Fibroblast of lung (primary cell): ENCODE data around the gene PLAAT2. TPM values are rescaled to one million over a fixed set of nuclear protein-coding genes. Genes with fewer than 3 reads are reported as not detected.

Experiments
- DNase-seq, 2 donors: peaks; one replicate each; pipeline versions ENCODE4 v3.0.0 to v3.0.0-alpha.2; 2010; ENCODE audit warnings: low read depth in 2 of 2
- H2AFZ ChIP-seq: 2 replicates; pipeline ENCODE4 v1.5.1; 2012; ENCODE audit warnings: low read length, control low read depth, inconsistent platforms
- H3K27ac ChIP-seq: 2 replicates; pipeline ENCODE4 v1.5.1; 2011; ENCODE audit warnings: low read length, control low read depth; ENCODE audit not compliant: insufficient read depth
- H3K27me3 ChIP-seq: 2 replicates; pipeline ENCODE4 v1.5.1; 2011; ENCODE audit warnings: mild to moderate bottlenecking, low read length; ENCODE audit not compliant: control insufficient read depth, insufficient read depth
- H3K36me3 ChIP-seq: 2 replicates; pipeline ENCODE4 v1.5.1; 2011; ENCODE audit warnings: low read length; ENCODE audit not compliant: control insufficient read depth, insufficient read depth
- H3K4me1 ChIP-seq: 2 replicates; pipeline ENCODE4 v1.5.1; 2011; ENCODE audit warnings: low read length; ENCODE audit not compliant: control insufficient read depth, insufficient read depth; ENCODE audit errors: extremely low read depth
- H3K4me2 ChIP-seq: 2 replicates; pipeline ENCODE4 v1.5.1; 2011; ENCODE audit warnings: low read length, control low read depth; ENCODE audit not compliant: insufficient read depth; ENCODE audit errors: extremely low read depth
- H3K4me3 ChIP-seq, 4 experiments: fragments of 200-600 bp in 1 of 4; sonication (generic) in 1 of 4; replicated peaks in 1 of 4; 2 replicates each; pipeline ENCODE4 v1.5.1; 2011 to 2016; ENCODE audit warnings: low read length in 4 of 4, low read depth in 3 of 4, mild to moderate bottlenecking in 3 of 4, control low read depth in 2 of 4, inconsistent platforms in 1 of 4, mixed read lengths in 1 of 4; ENCODE audit not compliant: insufficient read depth in 1 of 4; ENCODE audit errors: control extremely low read depth in 1 of 4
- H3K79me2 ChIP-seq: 2 replicates; pipeline ENCODE4 v1.5.1; 2012; ENCODE audit warnings: mild to moderate bottlenecking, low read length, inconsistent platforms; ENCODE audit not compliant: control insufficient read depth, insufficient read depth
- H3K9ac ChIP-seq: 2 replicates; pipeline ENCODE4 v1.5.1; 2011; ENCODE audit warnings: mild to moderate bottlenecking, low read length, control low read depth; ENCODE audit not compliant: insufficient read depth
- H3K9me3 ChIP-seq: 2 replicates; pipeline ENCODE4 v1.5.1; 2012; ENCODE audit warnings: low read depth, low read length; ENCODE audit not compliant: control insufficient read depth, insufficient read depth
- H4K20me1 ChIP-seq: 2 replicates; pipeline ENCODE4 v1.5.1; 2011; ENCODE audit warnings: low read length; ENCODE audit not compliant: control insufficient read depth, insufficient read depth; ENCODE audit errors: extremely low read depth
- EZH2 ChIP-seq: IDR thresholded peaks from 2 replicates; pipeline ENCODE4 v1.5.1; 2012; ENCODE audit warnings: low read length, control low read depth, mild to moderate bottlenecking; ENCODE audit errors: missing control alignments
- polyA plus RNA-seq, 2 donors: library from polyadenylated mRNA; depleted of rRNA in 1 of 2; stranded (reverse) in 1 of 2; unstranded in 1 of 2; fragments of >200 nt; gene quantifications; 2 replicates each; pipeline ENCODE4 v1.2.1, GENCODE V29; 2011 to 2012; ENCODE audit warnings: missing spikeins in 1 of 2
- total RNA-seq: library from RNA; depleted of rRNA; stranded (reverse); fragments of >200 nt; gene quantifications from 2 replicates; pipeline ENCODE4 v1.2.1, GENCODE V29; 2014
- TF ChIP-seq, protein P1 (sequence below), 2 donors: IDR thresholded peaks in 1 of 2; conservative IDR thresholded peaks in 1 of 2; 1 replicate in 1 of 2; 2 replicates in 1 of 2; pipeline ENCODE4 v1.5.1; 2011 to 2012; ENCODE audit warnings: low read length in 2 of 2, control low read depth in 1 of 2, inconsistent platforms in 1 of 2, low read depth in 1 of 2, mild to moderate bottlenecking in 1 of 2

Gene PLAAT2
- total and polyA plus RNA-seq, 2 donors (not counting 1 experiment from before 2014, with no cell fraction given): not detected

DNA sequence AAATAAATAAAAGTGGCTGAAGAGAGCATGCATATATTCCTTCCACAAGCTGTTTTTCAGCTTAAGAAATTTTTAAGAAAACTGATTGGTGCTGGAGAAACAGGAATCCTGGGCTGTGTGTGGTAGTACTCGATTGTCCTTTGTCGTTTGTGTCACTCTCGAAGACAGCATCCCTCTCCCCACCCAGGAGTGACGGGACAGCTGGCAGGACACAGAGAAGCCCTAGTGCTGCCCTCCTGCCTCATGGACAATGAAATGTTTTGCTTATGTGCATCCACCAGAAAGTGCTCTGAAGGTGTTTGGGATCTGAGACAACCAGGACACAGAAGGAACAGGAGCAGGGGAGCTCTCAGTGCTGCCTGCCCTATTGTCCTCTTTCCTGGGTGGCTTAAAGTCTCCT, 13.8 kb downstream of the PLAAT2 start:
- Histone ChIP-seq H2AFZ (no peak overlapping the region), H3K27me3 (no peaks in the 10 kb centered on the region), H3K4me2 (no peak overlapping the region), H3K4me1 (no peaks in the 10 kb centered on the region), H3K9me3 (no peaks in the 10 kb centered on the region), H3K27ac (no peak overlapping the region), H4K20me1 (no peaks in the 10 kb centered on the region), H3K9ac (no peak overlapping the region), H3K4me3 (no peak overlapping the region), H3K79me2 (no peaks in the 10 kb centered on the region), H3K36me3 (no peaks in the 10 kb centered on the region)
- TF ChIP-seq EZH2: no peak
- TF ChIP-seq, protein P1, sequence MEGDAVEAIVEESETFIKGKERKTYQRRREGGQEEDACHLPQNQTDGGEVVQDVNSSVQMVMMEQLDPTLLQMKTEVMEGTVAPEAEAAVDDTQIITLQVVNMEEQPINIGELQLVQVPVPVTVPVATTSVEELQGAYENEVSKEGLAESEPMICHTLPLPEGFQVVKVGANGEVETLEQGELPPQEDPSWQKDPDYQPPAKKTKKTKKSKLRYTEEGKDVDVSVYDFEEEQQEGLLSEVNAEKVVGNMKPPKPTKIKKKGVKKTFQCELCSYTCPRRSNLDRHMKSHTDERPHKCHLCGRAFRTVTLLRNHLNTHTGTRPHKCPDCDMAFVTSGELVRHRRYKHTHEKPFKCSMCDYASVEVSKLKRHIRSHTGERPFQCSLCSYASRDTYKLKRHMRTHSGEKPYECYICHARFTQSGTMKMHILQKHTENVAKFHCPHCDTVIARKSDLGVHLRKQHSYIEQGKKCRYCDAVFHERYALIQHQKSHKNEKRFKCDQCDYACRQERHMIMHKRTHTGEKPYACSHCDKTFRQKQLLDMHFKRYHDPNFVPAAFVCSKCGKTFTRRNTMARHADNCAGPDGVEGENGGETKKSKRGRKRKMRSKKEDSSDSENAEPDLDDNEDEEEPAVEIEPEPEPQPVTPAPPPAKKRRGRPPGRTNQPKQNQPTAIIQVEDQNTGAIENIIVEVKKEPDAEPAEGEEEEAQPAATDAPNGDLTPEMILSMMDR (conservative IDR thresholded peaks at IDR 0.05 in 1 of 2, IDR thresholded peaks at IDR 0.05 in 1 of 2; ENCODE audit: low read depth in 1 of 2, low read length in 2 of 2): no peak
- DNase-seq: no peak

DNA sequence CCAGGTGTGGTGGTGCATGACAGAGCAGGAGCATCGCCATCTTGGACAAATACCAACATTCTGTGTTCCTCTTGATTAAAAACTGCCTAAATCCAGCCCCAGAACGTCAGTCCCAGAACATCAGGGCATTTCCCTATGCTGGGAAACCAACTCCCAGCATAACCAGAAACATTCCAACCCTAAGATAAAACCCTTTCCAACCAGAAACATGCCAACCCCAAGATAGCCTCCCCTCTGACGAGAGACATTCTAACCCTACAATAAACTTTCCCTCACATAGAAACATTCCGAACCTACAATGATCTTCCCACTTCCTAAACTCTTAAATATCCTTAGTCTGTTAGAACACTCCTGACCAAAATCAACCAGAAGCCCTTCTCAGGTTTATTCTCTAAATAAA, 15.0 kb downstream of the PLAAT2 start:
- no peak overlapping the region for H3K4me2 ChIP-seq
- no peak for DNase-seq
- no peak overlapping the region for H2AFZ ChIP-seq
- no peak overlapping the region for H3K9ac ChIP-seq
- H3K4me1 ChIP-seq: no peaks in the 10 kb centered on the region
- H3K79me2 ChIP-seq: no peaks in the 10 kb centered on the region
- no peaks in the 10 kb centered on the region for H3K9me3 ChIP-seq
- H3K27me3 ChIP-seq: no peaks in the 10 kb centered on the region
- H3K4me3 ChIP-seq: no peak overlapping the region
- H3K36me3 ChIP-seq: no peaks in the 10 kb centered on the region
- TF ChIP-seq, protein P1 (conservative IDR thresholded peaks at IDR 0.05 in 1 of 2, IDR thresholded peaks at IDR 0.05 in 1 of 2; ENCODE audit: low read depth in 1 of 2, low read length in 2 of 2): no peak
- TF ChIP-seq EZH2: no peak
- H4K20me1 ChIP-seq: no peaks in the 10 kb centered on the region
- no peak overlapping the region for H3K27ac ChIP-seq

GRCh38 chr11:63547061-63547460, 16.1 kb downstream of the PLAAT2 start:
- H3K4me3 ChIP-seq: no peak overlapping the region
- TF ChIP-seq, protein P1 (conservative IDR thresholded peaks at IDR 0.05 in 1 of 2, IDR thresholded peaks at IDR 0.05 in 1 of 2; ENCODE audit: low read depth in 1 of 2, low read length in 2 of 2): no peak
- TF ChIP-seq EZH2: no peak

More at GRCh38 chr11:63547061-63547460, 16.1 kb downstream of the PLAAT2 start:
- DNase-seq: no peak
- H3K9ac ChIP-seq: no peak overlapping the region
- H2AFZ ChIP-seq: no peak overlapping the region
- H3K4me1 ChIP-seq: no peaks in the 10 kb centered on the region
- H3K27ac ChIP-seq: no peak overlapping the region
- no peaks in the 10 kb centered on the region for H3K36me3 ChIP-seq
- H3K4me2 ChIP-seq: no peak overlapping the region
- H3K9me3 ChIP-seq: no peaks in the 10 kb centered on the region
- H3K27me3 ChIP-seq: no peaks in the 10 kb centered on the region
- no peaks in the 10 kb centered on the region for H3K79me2 ChIP-seq
- no peaks in the 10 kb centered on the region for H4K20me1 ChIP-seq
